IPS DF 6.9 (cell line): Measurements from ENCODE around the gene MBD6.

ENCODE experiments used
- DNase-seq: peaks from one replicate; pipeline ENCODE4 v3.0.0-alpha.2; 2013; ENCODE audit warnings: low read depth, low spot score
- H3K27ac ChIP-seq: one replicate; pipeline ENCODE4 v1.5.1; 2013; ENCODE audit warnings: low read length, control low read depth
- H3K27me3 ChIP-seq: 2 replicates; pipeline ENCODE4 v1.6.1; 2013; ENCODE audit warnings: mild to moderate bottlenecking, low read length; ENCODE audit not compliant: control insufficient read depth, insufficient read depth
- H3K36me3 ChIP-seq: 2 replicates; pipeline ENCODE4 v1.6.1; 2013; ENCODE audit warnings: low read length; ENCODE audit not compliant: control insufficient read depth, insufficient read depth
- H3K4me1 ChIP-seq: 2 replicates; pipeline ENCODE4 v1.6.1; 2013; ENCODE audit warnings: low read length; ENCODE audit not compliant: control insufficient read depth, insufficient read depth
- H3K4me3 ChIP-seq: 2 replicates; pipeline ENCODE4 v1.5.1; 2013; ENCODE audit warnings: mild to moderate bottlenecking, low read length
- H3K9me3 ChIP-seq: 2 replicates; pipeline ENCODE4 v1.6.1; 2013; ENCODE audit warnings: low read length, inconsistent platforms; ENCODE audit not compliant: control insufficient read depth, insufficient read depth
- WGBS: extraction: QIAGEN DNeasy Blood & Tissue Kit; methylation state at CpG from one replicate; pipeline ENCODE4 v1.1.7; 2013; ENCODE audit warnings: mixed read lengths, missing lambda C conversion rate; ENCODE audit not compliant: insufficient read length, insufficient coverage; 5-methylcytosine and 5-hydroxymethylcytosine counted together

Gene MBD6

DNA sequence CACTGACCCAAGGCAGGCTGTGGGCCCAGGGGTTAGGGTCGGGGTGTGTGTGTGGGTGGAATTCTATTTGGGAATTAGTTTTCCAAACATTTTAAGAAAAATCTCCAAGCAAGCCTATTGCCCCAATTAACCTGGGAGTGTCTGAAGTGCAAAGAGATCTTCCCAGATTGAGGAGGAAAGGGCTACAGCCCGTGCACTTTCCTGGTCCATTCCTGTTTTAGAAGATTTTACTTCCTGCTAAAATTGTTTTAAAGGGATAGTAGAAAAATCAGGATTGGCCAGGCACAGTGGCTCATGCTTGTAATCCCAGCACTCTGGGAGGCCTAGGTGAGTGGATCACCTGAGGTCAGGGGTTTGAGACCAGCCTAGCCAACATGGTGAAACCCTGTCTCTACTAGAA is 19.1 kb downstream of the MBD6 start:
- no peak for DNase-seq
- no peak overlapping the region for H3K4me3 ChIP-seq
- H3K27me3 ChIP-seq = no peaks in the 10 kb centered on the region
- no peaks in the 10 kb centered on the region for H3K9me3 ChIP-seq
- no peaks in the 10 kb centered on the region for H3K36me3 ChIP-seq
- no peak overlapping the region for H3K27ac ChIP-seq
- WGBS = no CpG with 5 or more reads among the region's 2 CpGs
- H3K4me1 ChIP-seq = peaks cover 4% of the 10 kb centered on the region; the same call in 1 of the 2 replicates

DNA sequence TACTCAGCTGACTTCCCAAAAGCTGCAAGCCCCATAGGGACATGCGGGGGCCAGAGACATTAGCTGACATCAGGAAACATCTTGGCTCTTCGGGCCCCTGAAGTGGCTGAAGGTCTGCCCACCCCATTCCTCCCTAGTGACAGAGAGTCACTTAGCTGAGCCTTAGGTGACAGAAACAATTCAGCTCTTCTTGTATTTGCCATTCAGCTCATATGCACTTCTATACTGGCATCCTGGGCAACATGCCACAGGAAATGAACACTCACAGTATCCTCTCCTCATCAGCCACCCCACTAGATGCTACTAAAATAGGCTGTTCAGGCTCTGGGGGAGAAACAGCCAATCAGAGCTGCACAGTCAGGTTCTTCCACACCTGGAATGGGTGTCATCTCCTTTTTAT is 21.0 kb downstream of the MBD6 start:
- no CpG with 5 or more reads among the region's 2 CpGs for WGBS
- H3K27me3 ChIP-seq = no peaks in the 10 kb centered on the region
- H3K4me1 ChIP-seq = peaks cover 4% of the 10 kb centered on the region; the same call in 1 of the 2 replicates
- no peak overlapping the region for H3K27ac ChIP-seq
- no peaks in the 10 kb centered on the region for H3K36me3 ChIP-seq
- H3K4me3 ChIP-seq = no peak overlapping the region
- DNase-seq = no peak
- H3K9me3 ChIP-seq = no peaks in the 10 kb centered on the region

GRCh38 chr12:57545809-57546437 is 23.3 kb downstream of the MBD6 start:
- H3K4me1 ChIP-seq = peaks cover 6% of the 10 kb centered on the region; the same call in 1 of the 2 replicates
- no CpG with 5 or more reads among the region's 15 CpGs for WGBS
- no peak for DNase-seq
- H3K27ac ChIP-seq = no peak overlapping the region
- H3K36me3 ChIP-seq = no peaks in the 10 kb centered on the region
- H3K4me3 ChIP-seq = peak overlapping the region; percentile 95; the same call in 1 of the 2 replicates
- H3K27me3 ChIP-seq = no peaks in the 10 kb centered on the region
- H3K9me3 ChIP-seq = no peaks in the 10 kb centered on the region

- Histone ChIP-seq H3K27me3 (no peaks in the 10 kb centered on the region), H3K9me3 (no peaks in the 10 kb centered on the region), H3K27ac (no peak within 1 kb of the TSS), H3K36me3 (no peaks in the 10 kb centered on the region), H3K4me1 (peaks cover 6% of the 10 kb centered on the region; the same call in 1 of the 2 replicates), H3K4me3 (peak within 1 kb of the TSS; percentile 95)
- WGBS = no CpG with 5 or more reads among the region's 56 CpGs
- peak; percentile 95 for DNase-seq
Observed at GRCh38 chr12:57546438-57547287, 24.0 kb downstream of the MBD6 start, which contains the start of gene DCTN2. DCTN2 (minus strand) TSS chr12:57547192; CDS start chr12:57547063, 129 bp downstream.

GRCh38 chr12:57547288-57548012 is 24.8 kb downstream of the MBD6 start:
- WGBS = 100% methylated on average over 2 of the region's 9 CpGs
- no peak overlapping the region; the same call in 1 of the 2 replicates for H3K4me3 ChIP-seq

DNA sequence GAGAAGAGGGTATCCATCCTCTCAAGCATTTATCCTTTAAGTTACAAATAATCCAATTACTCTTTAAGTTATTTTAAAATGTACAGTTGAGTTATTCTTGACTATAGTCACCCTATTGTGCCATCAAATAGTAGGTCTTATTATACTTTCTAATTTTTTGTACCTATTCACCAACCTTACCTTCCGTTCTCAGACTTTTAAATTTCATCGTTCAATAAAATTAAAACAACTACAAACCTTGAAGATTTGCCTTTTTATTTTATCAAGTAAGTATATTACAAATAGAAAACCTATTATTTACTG is 25.3 kb downstream of the MBD6 start:
- Histone ChIP-seq H3K4me1 (peaks cover 6% of the 10 kb centered on the region; the same call in 1 of the 2 replicates), H3K27me3 (no peaks in the 10 kb centered on the region), H3K4me3 (no peak overlapping the region), H3K36me3 (no peaks in the 10 kb centered on the region), H3K27ac (no peak overlapping the region), H3K9me3 (no peaks in the 10 kb centered on the region)
- WGBS = 100% methylated on average over 2 of the region's 2 CpGs
- no peak for DNase-seq

More at GRCh38 chr12:57547288-57548012, 24.8 kb downstream of the MBD6 start:
- H3K27ac ChIP-seq = no peak overlapping the region
- DNase-seq = no peak
- H3K4me1 ChIP-seq = peaks cover 6% of the 10 kb centered on the region; the same call in 1 of the 2 replicates
- no peaks in the 10 kb centered on the region for H3K9me3 ChIP-seq
- H3K27me3 ChIP-seq = no peaks in the 10 kb centered on the region
- no peaks in the 10 kb centered on the region for H3K36me3 ChIP-seq

DNA sequence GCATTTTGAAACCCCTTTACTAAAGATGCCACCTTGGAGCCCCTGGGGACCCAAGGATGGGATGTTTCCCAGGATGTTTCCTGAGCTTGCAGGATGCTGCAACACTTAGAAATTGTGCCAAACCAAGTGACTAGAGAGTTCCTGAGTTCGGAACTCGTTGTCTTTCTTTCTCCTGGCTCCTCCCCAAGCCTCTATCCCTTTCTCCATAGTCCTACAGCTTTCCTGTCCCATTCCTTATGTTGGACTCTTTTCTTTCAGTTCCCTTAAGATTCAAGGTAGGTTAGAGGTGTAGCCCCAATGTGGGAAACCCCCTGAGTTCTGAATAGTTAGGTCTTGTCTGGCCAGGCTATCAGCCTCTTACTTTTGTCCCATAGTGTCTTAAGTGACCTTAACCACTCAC is 25.9 kb downstream of the MBD6 start:
- Histone ChIP-seq H3K27ac (no peak overlapping the region), H3K4me1 (peaks cover 6% of the 10 kb centered on the region; the same call in 1 of the 2 replicates), H3K9me3 (no peaks in the 10 kb centered on the region), H3K27me3 (no peaks in the 10 kb centered on the region), H3K36me3 (no peaks in the 10 kb centered on the region), H3K4me3 (no peak overlapping the region)
- no CpG with 5 or more reads among the region's 2 CpGs for WGBS
- no peak for DNase-seq

DNA sequence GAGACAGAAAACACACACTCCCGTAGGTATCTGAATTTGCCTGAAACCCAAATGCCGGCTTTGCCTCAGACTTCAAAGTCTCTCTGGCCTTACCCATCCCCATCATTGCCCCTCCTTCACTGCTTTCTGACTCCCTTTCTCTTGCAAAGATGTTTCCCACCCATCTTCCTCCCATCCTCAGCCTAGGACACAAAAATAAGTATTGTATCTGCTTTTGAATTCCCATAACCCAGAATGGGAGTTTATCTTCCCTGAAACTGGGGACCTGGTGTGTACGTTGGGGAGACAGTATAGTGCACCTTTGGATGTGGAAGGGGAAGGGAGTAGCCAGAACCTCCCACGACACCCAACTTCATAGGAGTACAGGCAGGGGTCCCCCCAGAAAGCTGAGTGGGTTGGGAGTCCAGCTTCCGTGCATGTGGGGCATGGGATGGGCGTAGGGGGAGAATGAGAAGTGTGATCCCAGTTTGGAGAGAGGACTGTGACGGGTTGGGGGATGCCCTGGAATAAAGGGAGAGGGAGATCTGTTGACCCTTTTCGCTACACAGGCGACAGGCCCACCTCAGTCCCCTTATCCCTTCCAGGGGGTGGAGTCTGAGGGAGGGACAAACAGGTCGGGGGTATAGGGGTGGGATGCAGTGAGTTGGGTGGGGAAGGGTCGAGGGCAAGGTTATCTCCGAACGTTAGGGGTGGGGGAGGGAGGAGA is 26.7 kb downstream of the MBD6 start:
- H3K4me3 ChIP-seq = peak overlapping the region; percentile 93; the same call in 1 of the 2 replicates
- no peak overlapping the region for H3K27ac ChIP-seq
- H3K9me3 ChIP-seq = no peaks in the 10 kb centered on the region
- DNase-seq = no peak
- H3K36me3 ChIP-seq = no peaks in the 10 kb centered on the region
- no CpG with 5 or more reads among the region's 13 CpGs for WGBS
- H3K4me1 ChIP-seq = peaks cover 6% of the 10 kb centered on the region; the same call in 1 of the 2 replicates
- no peaks in the 10 kb centered on the region for H3K27me3 ChIP-seq

GRCh38 chr12:57549909-57550640 is 27.5 kb downstream of the MBD6 start, which contains the start of gene KIF5A:
KIF5A (plus strand) TSS chr12:57550044; CDS start chr12:57550272, 228 bp downstream.
- H3K27ac ChIP-seq = no peak within 1 kb of the TSS
- peak within 1 kb of the TSS; percentile 93 for H3K4me3 ChIP-seq
- no peaks in the 10 kb centered on the region for H3K27me3 ChIP-seq
- no peak for DNase-seq
- H3K36me3 ChIP-seq = no peaks in the 10 kb centered on the region
- peaks cover 6% of the 10 kb centered on the region; the same call in 1 of the 2 replicates for H3K4me1 ChIP-seq
- no peaks in the 10 kb centered on the region for H3K9me3 ChIP-seq
- WGBS = no CpG with 5 or more reads among the region's 52 CpGs
